Mesothelial cell of epicardium (in vitro differentiated cells): Measurements from ENCODE around the gene ZMYND19. TPM values are rescaled to one million over a fixed set of nuclear protein-coding genes. Genes with fewer than 3 reads are reported as not detected.
A peak's percentile ranks its signal among the peaks of the same experiment; 100 is the strongest.

ENCODE experiments used
- DNase-seq, 2 experiments: peaks; one replicate each; pipeline ENCODE4 v3.0.0; 2021; ENCODE audit warnings: low spot score in 2 of 2; ENCODE audit not compliant: unreplicated experiment in 2 of 2
- H3K27ac Mint-ChIP-seq: 2 replicates; pipeline ENCODE4 v1.8.0; 2021; ENCODE audit warnings: mixed read lengths
- H3K27me3 Mint-ChIP-seq: 2 replicates; pipeline ENCODE4 v1.8.0; 2021; ENCODE audit warnings: low read depth, mixed read lengths
- H3K36me3 Mint-ChIP-seq: 2 replicates; pipeline ENCODE4 v1.8.0; 2021; ENCODE audit warnings: mixed read lengths
- H3K4me1 Mint-ChIP-seq: 2 replicates; pipeline ENCODE4 v1.8.0; 2021; ENCODE audit warnings: mixed read lengths
- H3K4me3 Mint-ChIP-seq: 2 replicates; pipeline ENCODE4 v1.8.0; 2021; ENCODE audit warnings: mild to moderate bottlenecking, moderate library complexity, mixed read lengths
- H3K9me3 Mint-ChIP-seq: 2 replicates; pipeline ENCODE4 v1.8.0; 2021; ENCODE audit warnings: mixed read lengths
- total RNA-seq: library from RNA; stranded (reverse); gene quantifications from 3 replicates; pipeline ENCODE4 v1.2.1, GENCODE V29; 2021
- TF ChIP-seq, protein P1 (sequence below): fragments of 200-600 bp; sonication (generic); IDR thresholded peaks from one replicate; pipeline ENCODE4 v1.5.0; 2021; ENCODE audit warnings: antibody characterized with exemption; ENCODE audit not compliant: unreplicated experiment

Gene ZMYND19
- total RNA-seq, 1 donor from 2014 or later, result 33.2 TPM

DNA sequence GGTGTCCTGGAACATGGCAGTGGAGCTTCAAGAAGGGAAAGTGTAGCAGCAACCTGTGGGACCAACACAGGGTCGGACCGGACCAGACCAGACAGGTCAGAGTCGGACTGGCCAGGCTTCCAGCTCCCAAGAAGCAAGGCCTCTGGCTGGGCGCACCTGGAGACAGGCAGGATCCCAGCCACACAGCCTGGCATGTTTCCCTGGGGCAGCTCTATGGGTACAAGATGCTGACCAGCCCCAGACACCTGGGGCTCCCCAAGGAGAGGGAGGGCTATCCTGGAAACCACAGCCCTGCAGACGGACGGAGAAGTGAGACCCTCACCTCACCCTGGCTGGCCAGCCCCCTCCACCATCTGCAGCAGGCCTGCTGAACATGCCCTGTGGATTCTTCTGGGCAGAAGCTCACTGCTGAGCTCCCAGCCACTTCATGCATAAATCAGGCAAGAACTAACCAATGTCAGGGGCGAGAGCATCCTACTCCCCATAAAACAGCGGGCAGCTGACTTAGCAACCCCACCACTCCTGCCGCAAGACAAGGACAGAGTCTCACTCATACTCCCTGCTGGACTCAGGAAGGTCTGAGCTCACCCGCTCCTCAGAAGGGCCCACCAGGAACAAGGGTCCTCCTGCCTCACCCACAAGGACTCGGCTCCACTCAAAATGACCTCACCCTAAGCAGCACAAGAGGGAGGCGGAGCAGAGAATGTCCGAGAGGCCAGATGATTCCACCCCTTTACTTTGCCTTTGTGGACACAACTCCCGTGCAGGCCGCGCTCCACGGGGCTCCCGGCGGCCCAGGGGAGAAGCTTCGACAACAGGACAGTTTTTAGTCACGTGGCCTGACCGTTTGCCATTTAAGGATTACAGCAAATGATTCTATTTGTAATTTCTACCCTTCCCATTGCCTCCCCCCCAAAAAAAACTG lies 8.7 kb downstream of the ZMYND19 start:
- Mint-ChIP-seq H3K9me3 (no peaks in the 10 kb centered on the region), H3K4me3 (no peak overlapping the region), H3K4me1 (peaks cover 21% of the 10 kb centered on the region), H3K36me3 (peaks cover 13% of the 10 kb centered on the region), H3K27ac (no peak overlapping the region), H3K27me3 (no peaks in the 10 kb centered on the region)
- no peak for DNase-seq
- TF ChIP-seq, protein P1, sequence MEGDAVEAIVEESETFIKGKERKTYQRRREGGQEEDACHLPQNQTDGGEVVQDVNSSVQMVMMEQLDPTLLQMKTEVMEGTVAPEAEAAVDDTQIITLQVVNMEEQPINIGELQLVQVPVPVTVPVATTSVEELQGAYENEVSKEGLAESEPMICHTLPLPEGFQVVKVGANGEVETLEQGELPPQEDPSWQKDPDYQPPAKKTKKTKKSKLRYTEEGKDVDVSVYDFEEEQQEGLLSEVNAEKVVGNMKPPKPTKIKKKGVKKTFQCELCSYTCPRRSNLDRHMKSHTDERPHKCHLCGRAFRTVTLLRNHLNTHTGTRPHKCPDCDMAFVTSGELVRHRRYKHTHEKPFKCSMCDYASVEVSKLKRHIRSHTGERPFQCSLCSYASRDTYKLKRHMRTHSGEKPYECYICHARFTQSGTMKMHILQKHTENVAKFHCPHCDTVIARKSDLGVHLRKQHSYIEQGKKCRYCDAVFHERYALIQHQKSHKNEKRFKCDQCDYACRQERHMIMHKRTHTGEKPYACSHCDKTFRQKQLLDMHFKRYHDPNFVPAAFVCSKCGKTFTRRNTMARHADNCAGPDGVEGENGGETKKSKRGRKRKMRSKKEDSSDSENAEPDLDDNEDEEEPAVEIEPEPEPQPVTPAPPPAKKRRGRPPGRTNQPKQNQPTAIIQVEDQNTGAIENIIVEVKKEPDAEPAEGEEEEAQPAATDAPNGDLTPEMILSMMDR, result no peak

DNA sequence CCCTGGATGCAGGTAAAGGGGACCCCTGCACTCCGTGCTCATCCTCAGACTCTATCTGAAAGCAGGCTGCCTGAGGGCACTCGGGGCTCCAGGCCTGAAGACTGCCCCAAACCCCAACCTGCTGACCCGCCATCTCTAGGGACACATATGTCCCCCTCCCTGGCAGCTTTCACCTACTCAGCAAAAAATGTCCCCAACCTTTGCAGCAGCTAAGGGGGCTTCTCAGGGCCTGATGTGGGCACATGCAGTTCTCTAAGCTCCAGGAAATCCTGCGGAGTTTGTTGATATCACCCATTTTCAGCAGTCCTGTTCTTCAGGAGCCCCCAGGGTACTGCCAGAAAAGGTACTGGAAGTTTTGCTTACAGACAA lies 9.4 kb downstream of the ZMYND19 start:
- DNase-seq, result no peak
- H3K27ac Mint-ChIP-seq, result no peak overlapping the region
- no peaks in the 10 kb centered on the region for H3K27me3 Mint-ChIP-seq
- no peaks in the 10 kb centered on the region for H3K9me3 Mint-ChIP-seq
- H3K4me3 Mint-ChIP-seq, result no peak overlapping the region
- peaks cover 11% of the 10 kb centered on the region for H3K36me3 Mint-ChIP-seq
- TF ChIP-seq, protein P1, result no peak
- H3K4me1 Mint-ChIP-seq, result peaks cover 21% of the 10 kb centered on the region

DNA sequence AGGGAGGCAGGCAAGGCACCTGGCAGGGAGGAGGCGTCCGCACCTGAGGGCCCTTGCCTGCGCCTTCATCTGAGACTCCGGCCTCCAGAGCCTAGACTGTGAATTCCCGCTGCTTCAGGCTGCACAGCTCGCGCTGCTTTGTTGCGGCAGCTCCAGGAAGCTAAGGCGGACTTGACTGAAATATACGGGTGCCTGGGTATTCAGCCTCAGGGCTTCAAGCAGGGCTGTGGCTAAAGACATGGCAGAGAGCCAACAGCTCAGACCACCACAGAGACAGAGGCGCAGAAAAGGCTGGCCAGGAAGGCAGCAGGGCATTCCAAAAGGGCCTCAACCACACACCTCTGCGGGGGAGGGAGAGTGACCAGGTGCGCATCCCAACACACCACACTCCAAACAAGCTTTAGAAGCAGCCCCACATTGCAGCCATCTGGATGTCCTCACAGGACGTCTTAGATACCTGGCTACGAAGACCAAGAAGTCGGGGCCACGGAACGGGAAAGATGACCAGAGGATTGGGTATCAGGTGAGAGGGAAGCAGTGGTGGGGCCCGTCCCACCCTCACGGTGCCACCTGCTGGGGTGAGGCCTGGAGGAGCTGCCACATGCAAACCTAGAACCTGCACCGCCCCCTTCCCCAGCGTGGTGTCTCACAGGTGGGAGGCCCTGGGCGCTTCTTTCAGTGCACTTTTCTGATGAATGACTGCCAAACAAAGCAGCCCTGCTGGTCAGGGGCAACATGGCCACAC lies 9.9 kb downstream of the ZMYND19 start:
- Mint-ChIP-seq H3K4me1 (peaks cover 21% of the 10 kb centered on the region), H3K4me3 (no peak overlapping the region), H3K27ac (peak overlapping the region; percentile 25), H3K9me3 (no peaks in the 10 kb centered on the region), H3K27me3 (no peaks in the 10 kb centered on the region), H3K36me3 (peaks cover 11% of the 10 kb centered on the region)
- TF ChIP-seq, protein P1, result no peak
- no peak for DNase-seq

DNA sequence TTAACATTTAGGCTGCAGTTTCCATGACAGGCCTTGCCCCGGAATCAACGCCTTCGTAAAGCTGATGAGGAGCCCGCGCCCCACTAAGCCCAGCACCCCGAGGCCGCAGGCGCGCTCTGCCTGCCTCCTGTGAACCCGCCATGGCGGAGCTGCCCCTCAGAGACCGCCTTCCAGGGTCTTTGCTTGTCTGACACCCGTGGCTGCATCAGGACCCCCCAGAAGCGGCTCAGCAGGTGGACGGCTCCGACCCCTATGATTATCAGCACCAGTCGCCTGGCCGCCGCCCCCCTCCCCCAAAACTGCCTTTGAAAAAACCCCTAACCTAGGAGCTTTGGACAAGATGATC lies 11.1 kb downstream of the ZMYND19 start:
- Mint-ChIP-seq H3K9me3 (no peaks in the 10 kb centered on the region), H3K36me3 (peaks cover 10% of the 10 kb centered on the region), H3K27ac (peak overlapping the region; percentile 12), H3K4me1 (peaks cover 21% of the 10 kb centered on the region), H3K27me3 (no peaks in the 10 kb centered on the region), H3K4me3 (peak overlapping the region; percentile 78)
- DNase-seq, result no peak
- TF ChIP-seq, protein P1, result no peak

DNA sequence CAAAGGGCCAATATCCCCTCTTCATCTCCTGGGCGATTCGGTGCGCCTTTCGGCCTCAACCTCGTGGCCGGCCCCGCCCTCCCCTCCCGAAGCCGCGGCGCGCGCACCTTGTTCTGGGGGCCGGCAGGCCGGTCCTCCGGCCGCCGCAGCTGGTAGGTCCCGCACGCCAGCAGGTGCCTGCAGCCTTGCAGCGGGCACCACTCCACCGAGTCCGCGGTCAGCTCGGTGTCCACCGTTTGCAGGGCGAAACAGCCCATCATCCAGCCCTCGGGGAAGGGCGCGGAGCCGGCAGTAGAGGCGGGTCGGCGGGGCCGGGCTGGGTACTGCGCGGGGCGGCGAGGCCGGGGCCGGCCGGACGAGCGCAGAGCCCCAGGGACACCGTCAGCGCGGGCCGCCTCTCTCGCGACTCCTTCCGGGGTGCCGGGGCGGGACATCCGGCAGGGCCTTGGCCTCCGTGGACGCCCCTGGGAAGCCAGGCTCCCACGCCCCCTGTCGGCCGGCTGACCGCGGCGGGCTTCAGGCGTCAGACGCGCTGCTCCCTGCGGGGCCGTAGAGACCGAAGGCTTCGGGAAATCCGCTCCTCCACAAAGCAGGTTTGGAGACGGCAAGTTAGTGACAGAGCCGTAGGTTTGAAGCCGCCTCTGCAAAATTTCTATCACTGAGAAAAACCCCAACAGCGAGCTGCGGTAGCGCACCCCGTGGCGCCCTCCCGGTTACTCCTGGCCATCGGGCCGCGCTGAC lies 11.6 kb downstream of the ZMYND19 start, which contains the start of gene DPH7:
DPH7 (minus strand) TSS at position 408 of the 741 bp plus-strand sequence; CDS start at position 260, 148 bp downstream.
- TF ChIP-seq, protein P1, result peak; percentile 89
- Mint-ChIP-seq H3K4me3 (peak within 1 kb of the TSS; percentile 78), H3K27me3 (no peaks in the 10 kb centered on the region), H3K27ac (peak within 1 kb of the TSS; percentile 81), H3K4me1 (peaks cover 21% of the 10 kb centered on the region), H3K36me3 (peaks cover 10% of the 10 kb centered on the region), H3K9me3 (no peaks in the 10 kb centered on the region)
- peak; percentile 92 to 97 for DNase-seq
